NCI-H2107 treated with DMSO at 0.1 percent for 48 hours (cell line): ENCODE results near the gene L2HGDH.
A peak's percentile ranks its signal among the peaks of the same experiment; 100 is the strongest.
"Not testable (repeated sequence)": the region's sequence is repeated elsewhere in the genome, so short reads cannot be mapped to it uniquely, and the experiment has no call there.

Experiments
- DNase-seq: peaks from one replicate; lab custom pipeline; 2025; ENCODE audit not compliant: unreplicated experiment; lab: John Stamatoyannopoulos, UW

The L2HGDH gene

GRCh38 chr14:50311972-50312733, at the start of gene L2HGDH, which contains the start of gene DMAC2L:
TSS of gene L2HGDH (minus strand) at chr14:50312229. CDS start at chr14:50312150, 79 bp downstream.
TSS of gene DMAC2L (plus strand) at chr14:50312324. CDS start at chr14:50321488, 9,164 bp downstream.
- DNase-seq: peak; percentile 96

DNA sequence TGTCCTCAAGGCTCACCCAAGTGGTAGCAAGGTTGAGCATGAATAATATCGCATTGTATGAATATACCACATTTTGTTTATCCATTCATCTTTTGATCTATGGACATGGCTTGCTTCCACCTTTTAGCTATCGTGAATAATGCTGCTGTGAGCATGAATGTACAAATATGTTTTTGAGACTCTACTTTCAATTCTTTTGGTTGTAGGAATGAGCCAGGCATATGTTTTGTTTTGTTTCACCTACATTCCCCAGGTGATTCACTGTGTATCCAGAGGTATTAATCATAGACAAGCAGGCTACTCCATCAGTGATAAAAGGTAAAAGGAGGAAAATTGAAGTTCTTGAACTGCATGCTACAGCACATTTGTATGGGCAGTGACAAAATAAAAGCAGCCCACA, 48.8 kb upstream of the L2HGDH start:
- DNase-seq: no peak

DNA sequence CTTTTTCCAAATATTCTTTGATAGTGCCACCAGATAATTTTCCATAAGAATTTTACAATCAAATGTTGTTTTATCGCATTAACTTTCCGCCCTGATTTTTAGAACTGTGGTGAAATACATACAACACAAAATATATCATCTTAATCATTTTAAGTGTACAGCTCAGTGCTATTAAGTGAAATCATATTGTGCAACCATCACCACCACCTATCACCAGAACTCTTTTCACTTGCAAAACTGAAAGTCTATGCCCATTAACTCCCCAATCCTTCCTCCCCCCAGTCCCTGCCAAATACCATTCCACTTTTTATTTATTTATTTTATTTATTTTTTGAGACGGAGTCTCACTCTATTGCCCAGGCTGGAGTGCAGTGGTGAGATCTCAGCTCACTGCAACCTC, 48.1 kb upstream of the L2HGDH start:
- no peak for DNase-seq

- no peak for DNase-seq
These were observed 47.6 kb upstream of the L2HGDH start for GRCh38 chr14:50359631-50360030.

DNA sequence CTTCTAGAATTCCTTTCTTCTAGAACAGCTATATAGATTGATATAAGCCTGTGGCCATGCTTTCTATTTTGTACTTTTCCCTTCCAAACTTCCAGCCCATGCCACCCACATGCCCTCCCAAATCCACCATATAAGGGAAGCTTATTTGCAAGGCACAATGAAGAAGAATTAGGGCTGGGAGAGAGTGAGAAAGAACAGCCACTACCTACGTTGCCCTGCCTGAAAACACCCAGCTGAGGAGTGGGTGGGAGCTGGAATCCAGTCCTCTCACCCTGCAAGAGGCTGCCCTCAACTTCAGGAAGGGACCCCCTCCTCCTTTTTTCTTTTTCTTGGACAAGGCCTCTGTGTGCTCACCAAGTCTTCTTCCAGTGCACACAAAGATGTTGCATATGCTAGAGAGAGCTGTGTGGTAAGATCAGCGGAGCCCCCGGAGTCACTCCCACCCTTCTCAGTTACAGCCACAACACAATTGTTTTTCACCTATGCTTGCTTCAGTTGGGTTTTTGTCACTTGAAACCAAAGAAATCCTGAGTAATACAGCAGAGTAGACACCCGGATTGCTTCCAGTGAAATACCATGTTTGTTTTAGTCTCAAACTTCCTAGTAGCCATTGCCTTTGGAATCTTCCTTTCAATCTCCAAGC, 45.8 kb upstream of the L2HGDH start:
- DNase-seq: no peak

GRCh38 chr14:50357124-50357523, 45.1 kb upstream of the L2HGDH start:
- no peak for DNase-seq

DNA sequence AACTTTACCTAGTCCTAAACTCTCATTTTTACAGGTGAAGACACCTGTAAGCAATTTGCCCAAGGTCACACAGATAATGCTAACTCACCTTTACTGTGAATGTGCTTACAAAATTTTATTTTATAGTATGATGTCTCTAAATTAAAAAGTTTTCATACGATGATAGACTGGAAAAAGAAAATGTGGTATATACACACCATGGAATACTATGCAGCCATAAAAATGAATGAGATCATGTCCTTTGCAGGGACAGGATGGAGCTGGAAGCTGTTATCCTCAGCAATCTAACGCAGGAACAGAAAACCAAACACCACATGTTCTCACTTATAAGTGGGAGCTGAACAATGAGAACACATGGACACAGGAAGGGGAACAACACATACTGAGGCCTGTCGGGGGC, 44.3 kb upstream of the L2HGDH start:
- DNase-seq: not testable (repeated sequence)

- DNase-seq: no peak
These were observed 43.7 kb upstream of the L2HGDH start for GRCh38 chr14:50355692-50356091.

GRCh38 chr14:50354527-50354926, 42.5 kb upstream of the L2HGDH start:
- DNase-seq: peak; percentile 73

DNA sequence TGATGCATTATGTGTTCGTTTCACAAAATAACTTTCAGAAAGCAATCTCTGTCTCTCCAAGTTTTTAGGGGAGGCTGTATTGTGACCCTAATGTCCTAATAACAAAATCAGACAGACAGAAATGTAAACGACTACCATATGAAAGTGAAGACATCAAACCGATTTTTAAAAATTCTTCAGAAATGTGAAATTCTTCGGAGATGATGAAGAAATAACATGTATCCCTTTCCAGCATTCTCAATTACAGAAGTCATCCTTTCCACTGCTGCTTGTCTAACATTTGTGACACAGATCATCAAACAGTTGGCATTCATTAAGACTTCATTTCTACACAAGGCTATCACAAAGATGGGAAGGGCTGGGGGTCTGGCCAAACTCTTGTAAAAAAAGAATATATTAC, 41.1 kb upstream of the L2HGDH start:
- DNase-seq: no peak

GRCh38 chr14:50352584-50352983, 40.6 kb upstream of the L2HGDH start:
- no peak for DNase-seq

DNA sequence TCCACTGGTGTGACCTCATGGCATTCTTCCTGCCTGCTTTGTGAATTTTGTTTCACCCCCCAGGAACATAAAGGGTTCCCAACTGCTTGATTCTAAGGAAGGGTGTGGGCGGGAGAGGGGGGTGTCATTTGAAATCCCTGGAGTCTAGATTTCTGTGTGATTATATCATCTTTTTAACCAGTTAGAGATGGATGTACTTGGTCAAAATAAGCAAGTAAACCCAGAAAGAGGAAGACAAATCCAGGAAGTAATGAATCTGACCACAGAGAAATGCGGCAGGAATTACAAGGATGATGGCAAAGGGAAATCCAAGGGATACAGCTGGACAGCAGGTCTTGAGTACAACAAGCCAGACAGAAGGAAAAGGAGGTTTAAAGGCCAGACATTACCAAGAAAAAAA, 38.9 kb upstream of the L2HGDH start:
- DNase-seq: no peak

DNA sequence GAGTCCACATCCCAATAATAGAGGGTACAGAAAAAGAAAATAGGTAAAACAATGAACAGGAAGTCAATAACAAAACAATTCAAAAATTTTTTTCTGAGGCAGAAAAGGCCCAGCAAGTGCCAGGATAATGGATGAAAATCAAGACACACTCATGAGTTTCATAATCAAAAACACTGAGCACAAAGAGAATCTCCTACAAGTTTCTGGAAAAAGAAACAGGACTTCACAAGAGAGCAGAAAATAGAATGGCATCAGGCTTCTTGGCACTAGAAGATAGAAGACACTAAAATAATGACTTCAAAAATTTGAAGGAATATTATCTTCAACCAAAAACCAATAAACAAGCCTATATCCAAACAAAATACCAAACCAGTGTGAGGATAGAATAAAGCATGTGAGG, 36.9 kb upstream of the L2HGDH start:
- no peak for DNase-seq

DNA sequence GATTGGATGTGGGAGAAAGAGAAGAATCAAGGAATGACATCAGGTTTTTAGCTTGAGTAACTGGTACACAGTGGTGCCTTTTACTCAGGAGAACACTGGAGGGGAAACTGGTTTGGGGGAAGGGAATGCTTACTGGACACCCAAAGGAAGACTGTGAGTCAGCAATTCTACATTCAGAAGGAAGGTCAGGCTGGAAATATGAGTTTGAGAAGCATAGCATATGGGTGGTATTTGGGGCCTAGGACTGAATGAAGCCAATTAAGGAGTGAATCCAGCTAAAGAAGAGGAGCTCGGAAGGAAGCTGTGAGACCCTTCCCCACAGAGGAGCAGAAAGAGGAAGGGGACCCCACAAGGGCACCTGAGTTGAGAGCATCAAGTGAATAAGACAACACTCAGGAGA, 35.5 kb upstream of the L2HGDH start:
- no peak for DNase-seq

DNA sequence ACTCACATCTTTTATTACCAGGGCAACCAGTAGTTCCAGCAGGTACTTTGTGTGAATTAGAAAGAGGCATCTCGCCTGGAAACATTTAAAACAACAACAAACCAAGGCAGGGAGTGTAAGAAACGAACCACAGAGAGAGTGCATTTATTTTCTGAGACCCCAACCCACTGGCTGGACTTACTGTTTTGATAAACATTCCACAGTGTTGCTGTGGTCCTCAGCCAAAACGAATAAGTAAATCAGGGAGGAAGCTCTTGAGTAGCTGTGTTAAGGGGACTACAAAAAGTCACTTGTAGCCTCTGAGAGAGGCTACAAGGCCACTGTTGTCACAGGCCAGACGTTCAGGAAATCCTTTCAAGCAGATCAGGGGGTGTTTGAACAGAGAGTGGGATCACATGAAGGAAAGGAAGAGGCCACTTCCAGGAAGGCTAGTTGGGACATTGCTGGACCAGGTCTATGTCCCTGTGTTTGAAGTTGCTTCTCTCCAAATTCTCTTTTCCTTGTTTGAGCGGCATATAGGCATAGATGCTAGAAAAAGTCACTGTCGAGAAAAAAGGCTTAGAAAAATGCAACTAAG, 33.9 kb upstream of the L2HGDH start:
- DNase-seq: no peak

- DNase-seq: no peak
These were observed 33.0 kb upstream of the L2HGDH start for GRCh38 chr14:50344876-50345563.

DNA sequence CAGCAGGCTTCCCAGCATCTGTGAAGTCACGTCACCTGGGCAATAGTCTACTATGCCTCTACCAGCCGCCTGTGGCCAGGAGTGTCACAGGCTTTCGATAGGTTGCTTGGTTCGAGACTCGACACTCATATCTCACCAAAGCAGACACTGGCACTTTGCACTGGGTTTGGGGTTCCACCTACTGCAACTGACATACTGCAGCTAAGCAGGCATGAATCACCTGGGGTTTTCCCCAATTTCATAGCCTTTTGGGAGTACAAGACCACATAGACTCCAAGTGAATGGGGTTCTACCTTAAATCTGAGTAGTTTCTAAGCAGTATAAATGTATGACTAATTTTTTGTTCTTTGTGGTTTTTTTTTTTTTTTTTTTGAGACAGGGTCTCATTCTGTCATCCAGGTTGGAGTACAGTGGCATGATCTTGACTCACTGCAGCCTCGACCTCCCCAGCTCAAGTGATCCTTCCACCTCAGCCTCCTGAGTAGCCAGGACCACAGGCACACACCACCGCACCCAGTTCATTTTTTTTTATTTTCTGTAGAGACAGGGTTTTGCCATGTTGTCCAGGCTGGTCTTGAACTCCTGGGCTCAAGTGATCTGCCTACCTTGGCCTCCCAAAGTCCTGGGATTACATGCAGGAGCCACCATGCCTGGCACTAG, 32.2 kb upstream of the L2HGDH start:
- no peak for DNase-seq

GRCh38 chr14:50343434-50343833, 31.4 kb upstream of the L2HGDH start:
- DNase-seq: no peak

GRCh38 chr14:50342221-50343078, 30.4 kb upstream of the L2HGDH start:
- peak; percentile 55 for DNase-seq

- DNase-seq: no peak
These were observed 28.9 kb upstream of the L2HGDH start for GRCh38 chr14:50340963-50341362.
